ENCODE data around the gene CTSA. TPM values are rescaled to one million over a fixed set of nuclear protein-coding genes. Genes with fewer than 3 reads are reported as not detected.

CTSA gene
- total and polyA plus RNA-seq, 9 of the 15 experiments (the other 6 are each of a cell fraction or from before 2014, with no cell fraction given), result 8.8 to 61.7 (median 28.3) TPM

GRCh38 chr20:45857114-45857881, 33.8 kb upstream of the CTSA start, which contains the start of the genes ACOT8 and ZSWIM3 (continued):
- no peak for TF ChIP-seq ELK1 (CRISPR knock-in tag; IDR thresholded peaks at IDR 0.05)
- no peak for TF ChIP-seq RB1 (IDR thresholded peaks at IDR 0.05; ENCODE audit: low read depth)
- no peak for TF ChIP-seq ZNF511 (CRISPR knock-in tag; IDR thresholded peaks at IDR 0.05)
- TF ChIP-seq ZNF695 (CRISPR knock-in tag; IDR thresholded peaks at IDR 0.05), result no peak
- TF ChIP-seq SRSF3 (IDR thresholded peaks at IDR 0.05; ENCODE audit: insufficient read depth, low read length), result no peak
- no peak for TF ChIP-seq MBD1 (CRISPR knock-in tag; IDR thresholded peaks at IDR 0.05)
- TF ChIP-seq CREB1 (IDR thresholded peaks at IDR 0.05), result no peak
- 0 out of 2 replicates have a peak, but pooled peaks have one; percentile 35 for TF ChIP-seq CREB1 (CRISPR knock-in tag; IDR thresholded peaks at IDR 0.05)
- no peak for TF ChIP-seq DDX20 (tag; IDR thresholded peaks at IDR 0.05; ENCODE audit: low read depth)
- TF ChIP-seq NFE2 (IDR thresholded peaks at IDR 0.05; ENCODE audit: low read depth), result no peak
- no peak for TF ChIP-seq ZBTB33 (CRISPR knock-in tag; IDR thresholded peaks at IDR 0.05)
- no peak for TF ChIP-seq KLF16 (IDR thresholded peaks at IDR 0.05)
- no peak for TF ChIP-seq ZKSCAN1 (IDR thresholded peaks at IDR 0.05; ENCODE audit: low read depth, low read length)
- no peak for TF ChIP-seq ZNF395 (CRISPR knock-in tag; IDR thresholded peaks at IDR 0.05)
- no peak for TF ChIP-seq MLX (CRISPR knock-in tag; conservative IDR thresholded peaks at IDR 0.05)
- no peak for TF ChIP-seq RBM17 (IDR thresholded peaks at IDR 0.05; ENCODE audit: borderline replicate concordance, low read depth, low read length)
- TF ChIP-seq FOS (IDR thresholded peaks at IDR 0.05; ENCODE audit: extremely low read depth, insufficient read length), result peak; percentile 100
- peak; percentile 83 for TF ChIP-seq EGR1 (conservative IDR thresholded peaks at IDR 0.05)
- TF ChIP-seq HBP1 (CRISPR knock-in tag; IDR thresholded peaks at IDR 0.05), result 0 out of 2 replicates have a peak, but pooled peaks have one; percentile 35

Measured in K562 (cell line).